AG04449 (cell line): ENCODE results near the gene SLC17A4.

Experiments used
- CTCF ChIA-PET: fragments of 350-600 bp; formaldehyde crosslinking; extraction: SDS; loops from one replicate; lab custom pipeline; 2021; ENCODE audit warnings: antibody characterized with exemption; lab: Yijun Ruan, JAX
- POLR2A ChIA-PET: fragments of 400-600, 350-600 bp; formaldehyde crosslinking; extraction: SDS; loops from one replicate; lab custom pipeline; 2020; ENCODE audit warnings: antibody characterized with exemption, inconsistent platforms; lab: Yijun Ruan, JAX
- DNase-seq: peaks from one replicate; pipeline ENCODE4 v3.0.0-alpha.2; 2010; ENCODE audit warnings: low read depth, low spot score
- H3K4me3 ChIP-seq: 2 replicates; pipeline ENCODE4 v1.5.1; 2011; ENCODE audit warnings: low read depth, mild to moderate bottlenecking, control low read depth, low read length
- TF ChIP-seq, protein P1 (sequence below): IDR thresholded peaks from one replicate; pipeline ENCODE4 v1.5.1; 2011; ENCODE audit warnings: mild to moderate bottlenecking, moderate library complexity, low read length, control low read depth, inconsistent platforms; ENCODE audit not compliant: insufficient read depth; ENCODE audit errors: missing control alignments

The SLC17A4 gene

DNA sequence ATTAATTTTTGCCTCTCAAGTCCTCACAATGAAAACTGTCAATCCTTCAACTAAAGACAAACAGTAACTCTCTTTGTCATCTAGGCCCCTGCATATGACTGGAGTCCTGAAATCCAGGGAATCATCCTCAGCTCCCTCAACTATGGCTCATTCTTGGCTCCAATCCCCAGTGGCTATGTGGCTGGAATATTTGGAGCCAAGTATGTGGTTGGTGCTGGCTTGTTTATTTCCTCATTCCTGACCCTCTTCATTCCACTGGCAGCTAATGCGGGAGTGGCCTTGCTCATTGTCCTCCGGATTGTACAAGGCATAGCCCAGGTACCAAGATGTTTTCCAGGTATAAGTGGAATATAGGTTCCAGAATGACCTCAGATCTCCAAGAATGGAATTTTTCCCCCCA is 15.4 kb downstream of the SLC17A4 start:
- no peak overlapping the region for H3K4me3 ChIP-seq
- POLR2A ChIA-PET = no interaction called here
- DNase-seq = no peak
- TF ChIP-seq, protein P1, sequence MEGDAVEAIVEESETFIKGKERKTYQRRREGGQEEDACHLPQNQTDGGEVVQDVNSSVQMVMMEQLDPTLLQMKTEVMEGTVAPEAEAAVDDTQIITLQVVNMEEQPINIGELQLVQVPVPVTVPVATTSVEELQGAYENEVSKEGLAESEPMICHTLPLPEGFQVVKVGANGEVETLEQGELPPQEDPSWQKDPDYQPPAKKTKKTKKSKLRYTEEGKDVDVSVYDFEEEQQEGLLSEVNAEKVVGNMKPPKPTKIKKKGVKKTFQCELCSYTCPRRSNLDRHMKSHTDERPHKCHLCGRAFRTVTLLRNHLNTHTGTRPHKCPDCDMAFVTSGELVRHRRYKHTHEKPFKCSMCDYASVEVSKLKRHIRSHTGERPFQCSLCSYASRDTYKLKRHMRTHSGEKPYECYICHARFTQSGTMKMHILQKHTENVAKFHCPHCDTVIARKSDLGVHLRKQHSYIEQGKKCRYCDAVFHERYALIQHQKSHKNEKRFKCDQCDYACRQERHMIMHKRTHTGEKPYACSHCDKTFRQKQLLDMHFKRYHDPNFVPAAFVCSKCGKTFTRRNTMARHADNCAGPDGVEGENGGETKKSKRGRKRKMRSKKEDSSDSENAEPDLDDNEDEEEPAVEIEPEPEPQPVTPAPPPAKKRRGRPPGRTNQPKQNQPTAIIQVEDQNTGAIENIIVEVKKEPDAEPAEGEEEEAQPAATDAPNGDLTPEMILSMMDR = no peak
- CTCF ChIA-PET = interaction anchor here (1.1 kb wide), 1 partner anchor 9 kb away, joined by 3 read pairs; no protein-coding TSS in a partner anchor

DNA sequence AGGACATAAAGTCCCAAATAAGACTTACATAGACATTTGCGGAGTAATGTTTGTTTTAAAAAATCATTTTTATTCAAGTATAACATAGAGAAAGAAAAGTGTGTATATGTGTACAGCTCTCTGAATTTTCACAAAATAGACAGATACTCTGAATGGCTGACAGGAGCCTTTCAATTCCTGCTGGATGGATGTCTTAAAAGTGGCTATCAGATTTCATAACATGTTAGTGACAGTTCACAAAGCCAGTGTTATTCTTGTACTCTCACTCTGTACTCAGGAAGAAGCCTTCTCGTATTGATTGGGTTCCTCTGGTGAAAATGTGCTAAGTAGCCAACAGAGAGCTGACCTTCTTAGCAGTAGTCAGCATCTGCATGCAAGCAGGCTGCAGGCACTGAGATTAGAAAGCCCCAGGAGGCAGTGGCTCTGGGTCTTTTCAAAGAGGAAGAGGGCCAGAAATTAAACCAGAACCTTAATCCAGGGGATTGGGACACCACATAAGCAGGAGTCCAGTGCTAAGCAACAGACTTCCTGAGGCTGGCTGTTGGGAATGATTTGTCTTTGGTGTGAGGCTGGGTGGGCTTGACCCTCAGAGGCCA is 19.7 kb downstream of the SLC17A4 start:
- TF ChIP-seq, protein P1 = no peak
- DNase-seq = no peak
- ChIA-PET POLR2A (no interaction called here), CTCF (no interaction called here)
- no peak overlapping the region for H3K4me3 ChIP-seq

DNA sequence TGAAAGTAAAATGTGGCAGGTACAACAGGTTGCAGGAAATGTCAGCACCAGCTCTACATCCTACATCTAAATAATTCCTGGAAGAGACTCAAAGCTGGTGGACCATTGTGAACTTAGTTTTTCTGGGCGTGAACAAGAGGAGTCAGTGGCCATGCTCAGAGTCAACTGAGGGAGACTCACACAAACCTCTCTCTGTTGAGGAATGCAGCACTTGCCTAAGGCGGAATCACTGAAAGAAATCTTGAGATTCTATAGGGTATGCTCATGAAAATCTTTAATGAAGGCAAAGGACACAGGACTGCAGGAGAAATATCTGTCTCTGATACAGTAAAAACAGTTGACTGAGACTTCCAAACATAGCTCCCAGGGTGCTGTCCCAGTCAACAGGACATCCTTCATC is 22.5 kb downstream of the SLC17A4 start:
- POLR2A ChIA-PET = no interaction called here
- TF ChIP-seq, protein P1 = no peak
- DNase-seq = no peak
- CTCF ChIA-PET = interaction anchor here (1.2 kb wide), 1 partner anchor 12 kb away, joined by 3 read pairs; no protein-coding TSS in a partner anchor
- no peak overlapping the region for H3K4me3 ChIP-seq

DNA sequence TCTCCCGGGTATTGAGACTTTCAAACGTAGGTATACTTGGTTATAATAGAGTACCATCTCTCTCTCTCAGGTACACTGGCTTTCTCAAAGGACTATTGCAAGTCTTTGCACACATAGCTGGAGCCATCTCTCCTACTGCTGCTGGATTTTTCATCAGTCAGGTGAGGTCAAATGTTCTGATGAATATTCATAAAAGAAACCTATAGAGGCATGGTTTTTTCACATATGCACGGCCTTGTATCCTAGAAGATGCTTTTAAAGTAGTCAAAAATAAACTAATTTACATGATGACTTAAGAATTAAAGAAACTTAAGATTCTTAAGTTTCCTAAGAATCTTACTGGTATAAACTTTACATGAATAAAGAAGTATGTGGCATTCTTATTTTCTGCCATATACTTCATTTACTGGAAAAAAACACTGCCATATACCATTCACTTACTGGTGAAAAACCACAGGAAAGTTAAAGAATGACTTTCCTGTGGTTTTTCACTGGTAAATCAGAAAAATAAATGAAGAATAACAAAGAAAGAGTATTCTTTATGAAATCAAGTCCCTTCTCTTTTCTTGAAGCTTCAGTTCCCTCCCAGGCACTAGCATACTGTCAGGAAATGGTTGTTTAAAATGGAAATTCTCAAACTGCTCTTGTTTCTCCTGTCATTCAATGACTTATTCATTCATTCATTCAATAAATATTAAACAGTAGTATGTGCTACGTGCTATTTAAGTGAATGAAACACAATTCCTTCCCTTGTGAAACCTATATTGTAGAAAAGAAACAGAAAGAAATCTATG is 23.5 kb downstream of the SLC17A4 start:
- POLR2A ChIA-PET = no interaction called here
- CTCF ChIA-PET = interaction anchor here (1.2 kb wide), 1 partner anchor 11 kb away, joined by 3 read pairs; no protein-coding TSS in a partner anchor
- no peak overlapping the region for H3K4me3 ChIP-seq
- TF ChIP-seq, protein P1 = no peak
- DNase-seq = no peak

DNA sequence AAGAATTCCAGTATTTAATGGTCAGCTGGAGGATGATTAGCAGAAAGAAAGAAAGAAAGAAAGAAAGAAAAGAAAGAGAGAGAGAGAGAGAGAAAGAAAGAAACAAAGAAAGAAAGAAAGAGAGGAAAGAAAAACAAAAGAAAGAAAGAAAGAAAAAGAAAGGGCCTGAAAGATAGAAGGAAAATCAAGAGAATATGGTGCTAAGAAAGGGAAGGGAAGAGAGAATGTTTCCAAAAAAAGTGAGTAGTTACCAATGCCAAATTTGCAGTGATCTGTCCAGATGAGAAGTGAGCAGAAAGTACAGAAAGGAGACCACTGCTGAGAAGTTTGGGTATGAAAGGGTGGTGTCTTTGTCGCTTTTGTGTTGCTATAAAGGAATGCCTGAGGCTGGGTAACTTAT is 26.6 kb downstream of the SLC17A4 start:
- POLR2A ChIA-PET = no interaction called here
- H3K4me3 ChIP-seq = no peak overlapping the region
- DNase-seq = no peak
- TF ChIP-seq, protein P1 = no peak
- CTCF ChIA-PET = interaction anchor here (1.3 kb wide), 1 partner anchor 222 kb away, joined by 5 read pairs; no protein-coding TSS in a partner anchor

- no peak for DNase-seq
- ChIA-PET CTCF (interaction anchor here (1.1 to 6.0 kb wide), 6 partner anchors 12 to 215 kb away, joined by 3 to 68 read pairs (median 5); no protein-coding TSS in a partner anchor), POLR2A (no interaction called here)
- no peak overlapping the region for H3K4me3 ChIP-seq
- TF ChIP-seq, protein P1 = no peak
Observed at GRCh38 chr6:25787428-25787827, 32.9 kb downstream of the SLC17A4 start.
